Measurements from ENCODE around the gene RASIP1.

The RASIP1 gene

GRCh38 chr19:48673436-48674100, 66.8 kb downstream of the RASIP1 start:
- DNase-seq: no peak
- no peak for TF ChIP-seq POLR2A (IDR thresholded peaks at IDR 0.05; ENCODE audit: low read length)
- TF ChIP-seq GATA1 (IDR thresholded peaks at IDR 0.05; ENCODE audit: low read depth, low read length): no peak

- TF ChIP-seq GATA1 (IDR thresholded peaks at IDR 0.05; ENCODE audit: low read depth, low read length) (no peak), POLR2A (IDR thresholded peaks at IDR 0.05; ENCODE audit: low read length) (no peak)
- no peak for DNase-seq
Measured at GRCh38 chr19:48672994-48673393, 67.4 kb downstream of the RASIP1 start, which contains the start of gene NTN5. NTN5 (minus strand) TSS chr19:48673017; CDS start chr19:48670986, 2,031 bp downstream.

GRCh38 chr19:48671446-48671995, 68.9 kb downstream of the RASIP1 start:
- TF ChIP-seq GATA1 (IDR thresholded peaks at IDR 0.05; ENCODE audit: low read depth, low read length) (no peak), POLR2A (IDR thresholded peaks at IDR 0.05; ENCODE audit: low read length) (no peak)
- DNase-seq: no peak

- DNase-seq: no peak
- no peak for TF ChIP-seq GATA1 (IDR thresholded peaks at IDR 0.05; ENCODE audit: low read depth, low read length)
- no peak for TF ChIP-seq POLR2A (IDR thresholded peaks at IDR 0.05; ENCODE audit: low read length)
Measured at GRCh38 chr19:48670699-48671445, 69.5 kb downstream of the RASIP1 start.

All from erythroblast (primary cell).